Measurements from ENCODE around the gene CCNDBP1.
"Not testable (repeated sequence)": the region's sequence is repeated elsewhere in the genome, so short reads cannot be mapped to it uniquely, and the experiment has no call there.

The CCNDBP1 gene

DNA sequence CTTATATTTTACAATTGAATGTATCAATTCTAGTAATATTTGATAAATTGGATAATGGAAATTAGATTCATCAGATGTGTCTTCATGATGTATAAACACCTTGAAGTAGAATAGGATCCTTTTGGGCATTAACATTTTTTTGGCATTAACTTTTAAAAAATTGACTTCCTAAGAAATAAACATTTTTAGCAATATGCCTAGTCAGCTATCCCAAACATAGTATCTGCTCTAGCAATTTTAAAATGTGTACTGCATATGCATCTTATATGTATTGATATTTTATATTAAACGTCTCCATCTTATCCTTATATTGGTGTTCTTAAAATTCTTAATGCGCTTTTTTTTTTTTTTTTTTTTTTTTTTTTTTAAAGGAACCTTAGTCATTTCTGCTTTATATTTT lies 8.5 kb downstream of the CCNDBP1 start:
- no peak for DNase-seq (ENCODE audit: low read depth in 2 of 2)

- no peak for DNase-seq (ENCODE audit: low read depth in 2 of 2)
These were observed 9.6 kb downstream of the CCNDBP1 start for GRCh38 chr15:43194795-43195194.

GRCh38 chr15:43196760-43197548 lies 11.8 kb downstream of the CCNDBP1 start:
- no peak for DNase-seq (ENCODE audit: low read depth in 2 of 2)

DNA sequence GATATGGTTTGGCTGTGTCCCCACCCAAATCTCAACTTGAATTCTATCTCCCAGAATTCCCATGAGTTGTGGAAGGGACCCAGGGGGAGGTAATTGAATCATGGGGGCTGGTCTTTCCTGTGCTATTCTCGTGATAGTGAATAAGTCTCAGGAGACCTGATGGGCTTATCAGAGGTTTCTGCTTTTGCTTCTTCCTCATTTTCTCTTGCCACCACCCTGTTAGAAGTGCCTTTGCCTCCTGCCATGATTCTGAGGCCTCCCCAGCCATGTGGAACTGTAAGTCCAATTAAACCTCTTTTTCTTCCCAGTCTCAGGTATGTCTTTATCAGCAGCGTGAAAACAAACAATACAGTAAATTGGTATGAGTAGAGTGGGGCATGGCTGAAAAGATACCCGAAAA lies 12.6 kb downstream of the CCNDBP1 start:
- DNase-seq (ENCODE audit: low read depth in 2 of 2): not testable (repeated sequence)

- DNase-seq (ENCODE audit: low read depth in 2 of 2): not testable (repeated sequence)
These were observed 13.4 kb downstream of the CCNDBP1 start for GRCh38 chr15:43198556-43198955.

GRCh38 chr15:43198992-43199391 lies 13.8 kb downstream of the CCNDBP1 start:
- no peak for DNase-seq (ENCODE audit: low read depth in 2 of 2)

DNA sequence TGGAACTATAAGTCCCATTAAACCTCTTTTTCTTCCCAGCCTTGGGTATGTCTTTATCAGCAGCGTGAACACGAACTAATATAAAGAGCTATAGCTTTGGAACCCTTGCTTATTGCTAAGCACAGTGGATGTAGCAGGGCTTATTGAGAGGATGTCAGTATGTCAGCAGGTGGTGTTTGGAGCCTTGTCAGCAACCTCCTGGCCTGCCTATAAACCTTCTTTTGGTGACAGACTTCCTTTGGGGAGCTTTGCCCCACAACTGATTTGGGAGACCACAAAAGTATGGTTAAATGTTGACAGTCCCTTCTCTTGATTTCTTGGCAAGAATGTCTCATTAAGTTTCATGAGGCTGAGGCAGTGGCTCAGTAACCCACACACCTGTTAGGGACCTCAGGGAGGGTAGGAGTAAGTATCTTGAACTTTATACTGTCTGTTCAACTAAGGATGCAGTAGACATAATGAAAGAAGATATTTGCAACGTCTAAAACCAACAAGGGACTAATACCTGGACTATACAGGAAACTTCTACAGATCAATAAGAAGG lies 14.8 kb downstream of the CCNDBP1 start:
- no peak for DNase-seq (ENCODE audit: low read depth in 2 of 2)

DNA sequence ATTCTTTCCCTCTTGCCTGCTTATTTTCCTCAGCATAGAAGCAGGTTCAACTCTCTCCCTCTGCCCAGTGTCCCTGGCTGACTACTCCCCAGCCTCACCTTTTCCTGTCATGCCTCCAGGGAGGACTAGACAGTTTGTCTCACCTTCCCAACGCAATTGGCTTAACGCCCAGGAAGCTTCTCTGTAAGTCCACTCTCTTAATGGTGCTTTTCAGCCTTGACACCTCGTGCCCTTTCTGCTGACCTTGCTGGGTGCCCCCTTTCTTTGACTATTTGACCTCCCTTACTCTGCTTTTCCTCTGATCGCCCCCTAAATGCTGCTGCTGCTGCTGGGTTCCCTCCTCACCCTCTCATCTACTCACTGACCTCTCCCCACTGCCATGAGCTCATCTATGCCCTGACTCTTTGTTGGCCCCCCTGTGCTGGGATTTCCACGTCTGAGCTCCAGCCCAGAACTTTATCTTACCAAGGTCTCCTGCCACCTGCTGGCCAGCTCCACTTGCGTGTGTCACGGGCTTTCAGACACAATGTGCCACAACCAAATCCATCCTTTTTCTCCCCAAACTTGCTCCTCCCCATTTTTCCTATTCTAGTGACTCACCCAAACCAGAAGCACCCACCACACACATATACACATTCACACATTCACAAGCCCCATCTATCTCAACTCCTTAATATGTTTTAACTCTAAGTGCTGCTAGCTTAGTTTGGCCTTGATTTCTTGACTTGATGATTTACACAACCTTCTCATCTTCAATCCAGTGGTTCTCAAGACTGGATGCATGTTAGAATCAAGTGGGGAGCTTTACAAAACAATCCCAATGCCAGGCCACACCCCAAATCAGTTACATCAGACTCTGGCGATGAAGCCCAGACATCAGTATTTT lies 19.1 kb downstream of the CCNDBP1 start:
- peak in 1 of 2 donors; percentile 26 for DNase-seq (ENCODE audit: low read depth in 2 of 2)

DNA sequence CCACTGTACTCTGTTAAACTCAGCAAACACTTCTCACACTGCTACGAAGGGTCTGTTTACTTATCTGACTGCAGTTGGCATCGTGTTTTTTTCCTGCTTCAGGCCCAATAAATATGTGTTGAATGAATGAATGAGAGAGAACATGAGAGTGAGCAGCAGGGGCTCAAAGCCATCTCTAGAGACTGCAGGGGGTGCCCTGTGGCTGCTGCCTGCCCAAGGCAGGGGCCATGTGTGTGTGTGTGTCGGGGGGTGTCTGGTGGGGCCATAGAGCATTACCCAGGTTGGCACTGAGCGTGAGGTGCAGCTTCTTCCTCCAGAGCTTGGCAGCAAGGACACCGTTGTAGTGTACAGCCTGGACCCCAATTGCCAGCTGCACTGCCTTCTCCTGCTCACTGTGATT lies 20.9 kb downstream of the CCNDBP1 start:
- DNase-seq (ENCODE audit: low read depth in 2 of 2): no peak

- DNase-seq (ENCODE audit: low read depth in 2 of 2): no peak
These were observed 21.8 kb downstream of the CCNDBP1 start for GRCh38 chr15:43207024-43207423.

DNA sequence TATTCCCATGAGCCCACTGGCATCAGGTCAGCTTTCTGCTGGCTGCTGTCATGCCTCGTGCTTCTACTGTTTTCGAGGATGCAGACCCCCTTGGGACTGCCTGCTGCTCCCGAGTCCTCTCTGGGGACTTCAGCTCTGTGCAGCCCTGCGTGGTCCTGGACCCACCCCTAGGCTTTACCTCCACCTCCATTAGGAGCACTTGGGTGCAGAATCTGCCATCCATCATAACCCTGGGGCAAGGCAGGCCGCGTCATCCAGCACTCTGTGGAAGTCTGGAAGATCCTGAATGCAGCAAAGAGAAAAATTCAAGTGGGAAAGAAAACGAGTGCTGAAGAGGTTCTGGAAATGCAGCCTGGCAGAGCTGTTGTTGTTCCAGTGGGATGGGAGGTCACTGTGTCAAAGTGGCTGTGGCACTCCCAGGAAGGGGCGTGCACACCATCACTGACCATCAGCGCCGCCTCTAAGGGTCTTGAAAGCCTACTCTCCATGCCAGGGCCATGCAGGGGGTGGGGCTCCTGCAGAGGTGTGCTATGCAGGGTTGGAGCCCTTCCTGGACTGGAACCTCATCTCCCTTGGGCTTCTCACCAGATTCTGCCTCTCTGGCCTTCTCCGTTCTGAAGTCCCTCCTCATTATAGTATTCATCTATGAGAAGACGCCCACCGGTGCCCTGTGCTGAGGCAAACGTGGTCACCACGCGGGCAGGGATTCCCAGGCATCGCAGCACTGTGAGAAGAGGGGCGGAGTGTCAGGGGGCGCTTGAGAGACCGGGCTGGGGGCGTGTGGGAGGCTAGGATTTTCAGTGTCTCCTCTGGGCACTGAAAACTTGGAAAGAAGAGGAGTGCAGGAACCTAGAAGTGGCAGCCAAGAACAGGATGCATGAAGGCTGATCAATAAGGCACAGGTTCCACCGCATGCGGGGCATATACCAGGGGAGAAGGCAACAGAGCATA lies 23.1 kb downstream of the CCNDBP1 start:
- no peak for DNase-seq (ENCODE audit: low read depth in 2 of 2)

DNA sequence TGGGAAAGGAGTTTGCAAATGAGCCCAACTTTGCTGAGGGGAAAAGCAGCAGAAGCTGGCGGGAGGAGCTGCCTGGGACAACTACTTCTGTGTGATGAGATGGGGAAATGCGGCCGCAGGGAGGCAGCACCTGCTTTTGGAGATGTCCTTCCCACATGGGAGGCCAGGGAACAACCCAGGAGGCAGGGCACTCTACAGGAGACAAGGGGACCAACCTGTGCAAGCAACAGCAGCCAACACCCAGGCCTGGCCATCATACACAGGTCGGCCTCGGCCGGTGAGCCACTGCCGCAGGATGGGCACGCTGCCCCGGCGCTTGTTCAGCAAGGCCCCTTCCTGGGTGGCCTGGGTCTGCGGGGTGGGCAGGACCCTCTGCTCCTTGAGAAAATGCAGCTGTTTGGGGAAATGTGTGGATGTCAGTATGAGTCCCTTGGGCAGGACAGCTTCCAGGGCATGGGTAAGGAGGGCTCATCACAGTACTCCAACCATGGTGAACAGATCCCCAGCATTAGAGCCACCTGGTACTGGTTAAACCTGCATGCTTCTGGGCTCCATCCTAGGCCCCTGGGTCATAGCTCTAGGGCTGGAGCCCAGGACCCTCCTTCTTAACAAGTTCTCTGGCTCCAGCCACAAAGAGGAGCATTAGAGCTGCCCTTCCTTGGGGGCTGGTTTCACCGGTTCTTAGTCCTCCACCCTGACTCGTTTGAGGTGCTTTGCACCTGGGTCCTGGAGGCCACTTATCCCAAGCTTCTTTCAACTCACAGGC lies 24.0 kb downstream of the CCNDBP1 start:
- no peak for DNase-seq (ENCODE audit: low read depth in 2 of 2)

DNA sequence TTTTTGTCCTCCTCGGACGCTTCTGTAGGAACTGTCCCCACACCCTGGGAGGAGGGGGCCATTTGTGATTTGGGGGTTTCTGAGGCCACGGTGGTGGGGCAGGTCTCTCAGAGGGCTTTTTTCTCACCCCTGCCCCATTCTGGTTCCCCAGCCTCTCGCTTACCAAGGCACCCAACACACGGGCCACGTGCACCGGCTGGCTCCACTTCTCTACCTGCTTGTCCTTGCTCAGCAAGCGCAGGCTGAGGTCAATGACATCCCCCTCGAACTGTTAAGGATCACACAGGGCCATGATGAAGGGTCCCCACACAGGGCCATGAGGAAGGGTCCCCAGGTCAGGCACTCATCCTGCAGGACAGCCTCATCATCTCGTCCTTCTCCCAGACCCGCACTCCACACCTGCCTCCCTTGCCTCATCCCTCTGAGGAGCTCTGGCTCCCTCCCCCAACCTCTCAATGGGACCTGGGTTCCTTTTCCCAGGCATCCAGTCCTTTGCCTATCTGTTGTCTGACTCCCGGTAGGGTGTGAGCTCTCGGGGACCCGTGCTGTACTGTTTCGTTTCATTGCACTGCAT lies 25.1 kb downstream of the CCNDBP1 start:
- DNase-seq (ENCODE audit: low read depth in 2 of 2): no peak

- no peak for DNase-seq (ENCODE audit: low read depth in 2 of 2)
These were observed 25.6 kb downstream of the CCNDBP1 start for GRCh38 chr15:43210807-43211206.

DNA sequence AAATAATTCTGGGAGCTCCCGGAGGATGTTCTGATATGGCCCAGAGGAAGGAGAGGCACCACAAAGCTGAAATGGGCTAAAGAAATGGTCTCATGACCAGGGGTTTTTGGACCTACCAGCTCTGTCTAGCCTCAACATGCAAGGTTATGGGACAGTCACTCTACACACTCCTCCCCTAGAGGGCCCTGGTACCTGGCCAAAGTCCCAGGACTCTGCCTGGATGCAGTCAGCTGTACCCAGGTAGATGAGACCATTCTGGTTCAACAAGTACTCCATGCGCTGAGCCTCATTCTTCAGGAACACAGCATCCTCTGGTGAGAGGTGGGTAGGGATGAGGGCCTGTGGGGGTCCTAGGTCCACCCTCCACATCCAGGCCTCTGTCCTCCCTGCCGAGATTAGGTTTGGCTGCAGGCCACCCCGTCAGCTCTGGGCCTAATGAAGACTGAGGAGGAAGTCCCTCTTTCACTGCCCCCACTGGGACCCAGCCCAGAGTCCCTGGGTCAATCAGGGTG lies 26.1 kb downstream of the CCNDBP1 start:
- DNase-seq (ENCODE audit: low read depth in 2 of 2): no peak

- DNase-seq (ENCODE audit: low read depth in 2 of 2): no peak
These were observed 27.1 kb downstream of the CCNDBP1 start for GRCh38 chr15:43212299-43212698.

GRCh38 chr15:43212951-43213350 lies 27.7 kb downstream of the CCNDBP1 start:
- no peak for DNase-seq (ENCODE audit: low read depth in 2 of 2)

GRCh38 chr15:43213466-43213865 lies 28.3 kb downstream of the CCNDBP1 start:
- DNase-seq (ENCODE audit: low read depth in 2 of 2): no peak

DNA sequence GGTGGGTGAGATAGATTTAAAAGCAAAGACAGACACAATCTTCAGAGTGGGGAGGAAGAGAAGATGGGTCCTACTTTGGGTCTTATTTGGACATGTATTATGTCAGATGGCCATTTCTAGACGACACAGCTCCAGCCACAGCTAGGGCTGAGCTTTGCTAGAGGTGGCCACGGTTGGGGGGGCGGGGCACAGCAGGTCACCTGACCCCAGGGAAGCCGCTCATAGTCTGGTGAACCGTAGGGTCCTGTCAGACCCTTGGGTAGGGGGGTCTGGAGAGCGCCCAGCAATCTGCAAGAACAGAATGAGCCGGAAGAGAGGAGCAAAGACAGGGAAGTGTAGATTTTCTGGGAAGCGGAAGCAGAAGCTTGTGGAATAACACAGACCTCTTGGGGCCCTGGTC lies 29.0 kb downstream of the CCNDBP1 start:
- no peak for DNase-seq (ENCODE audit: low read depth in 2 of 2)
